Anterior cingulate cortex (tissue), 58 donors: ENCODE data around the gene ANKS1B.
A peak's percentile ranks its signal among the peaks of the same experiment; 100 is the strongest.
"Not testable (repeated sequence)": the region's sequence is repeated elsewhere in the genome, so short reads cannot be mapped to it uniquely, and the experiment has no call there.

Source experiments
- DNase-seq, 58 donors: peaks; one replicate each; lab custom pipeline; 2025; lab: John Stamatoyannopoulos, UW

ANKS1B gene

DNA sequence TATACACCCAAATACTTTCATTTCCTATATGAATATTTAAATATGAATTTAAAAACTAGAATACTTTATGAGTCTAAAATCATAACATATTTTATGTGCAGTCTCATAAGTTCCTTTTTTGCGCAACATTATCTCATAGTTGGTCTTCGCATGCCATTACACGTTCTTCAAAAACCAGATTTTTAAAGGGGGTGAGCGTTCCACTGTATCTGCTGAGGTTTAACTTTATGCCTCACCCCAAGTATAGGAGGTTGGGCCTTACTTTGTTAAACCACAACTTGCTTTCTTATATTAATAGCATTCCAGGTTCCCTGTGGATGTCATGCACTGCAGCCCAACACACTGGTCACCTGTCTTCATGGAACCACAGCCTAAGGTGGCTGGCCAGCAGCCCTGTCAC, 1221.1 kb downstream of the ANKS1B start:
- no peak for DNase-seq

DNA sequence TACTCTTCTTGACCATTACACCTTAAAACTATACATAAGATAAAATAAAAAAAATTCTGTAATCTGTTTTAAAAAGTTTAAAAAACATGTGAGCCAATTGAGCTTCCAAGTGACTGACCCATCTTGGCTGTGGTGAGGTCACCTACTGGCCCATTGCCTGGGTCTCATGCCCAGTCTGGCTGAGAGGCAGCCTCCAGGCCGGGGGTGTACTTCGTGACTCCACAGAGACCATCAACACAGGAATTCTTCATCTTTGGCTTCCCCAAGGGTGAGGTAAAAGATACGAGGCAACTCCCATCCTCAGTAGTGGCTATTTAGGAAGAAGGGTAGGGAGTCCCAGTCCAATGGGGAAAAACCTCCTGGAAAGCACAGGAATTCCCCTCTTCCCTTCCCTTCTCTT, 1226.4 kb downstream of the ANKS1B start:
- peak in 44 of 58 donors; percentile 17 to 82 (median 58) for DNase-seq

DNA sequence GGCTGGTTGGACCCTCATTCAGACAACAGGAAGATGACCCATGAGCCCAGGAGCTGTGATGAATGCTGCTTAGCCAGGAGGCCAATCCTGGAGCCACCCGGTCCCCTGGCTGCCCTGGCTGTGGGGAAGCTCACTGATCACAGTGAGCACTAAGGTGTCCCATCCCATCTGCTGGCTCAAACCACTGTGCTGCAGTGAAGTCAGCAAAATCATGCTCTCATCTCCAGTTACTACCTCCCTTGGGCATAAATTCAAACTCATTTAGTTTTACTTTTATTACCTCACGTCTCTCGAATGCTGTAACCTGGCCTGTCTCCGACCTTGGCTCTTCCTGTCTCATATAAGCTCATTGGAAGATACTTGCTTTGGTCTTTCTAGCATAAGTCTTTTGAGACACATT, 1227.3 kb downstream of the ANKS1B start:
- no peak for DNase-seq

GRCh38 chr12:98755855-98756254, 1228.9 kb downstream of the ANKS1B start:
- not testable (repeated sequence) for DNase-seq

GRCh38 chr12:98754095-98754494, 1230.6 kb downstream of the ANKS1B start:
- peak in 47 of 58 donors; percentile 16 to 88 (median 54) for DNase-seq

GRCh38 chr12:98752726-98753125, 1232.0 kb downstream of the ANKS1B start:
- peak in 7 of 58 donors; percentile 8 to 40 (median 18) for DNase-seq

GRCh38 chr12:98751580-98752115, 1233.1 kb downstream of the ANKS1B start:
- no peak for DNase-seq

DNA sequence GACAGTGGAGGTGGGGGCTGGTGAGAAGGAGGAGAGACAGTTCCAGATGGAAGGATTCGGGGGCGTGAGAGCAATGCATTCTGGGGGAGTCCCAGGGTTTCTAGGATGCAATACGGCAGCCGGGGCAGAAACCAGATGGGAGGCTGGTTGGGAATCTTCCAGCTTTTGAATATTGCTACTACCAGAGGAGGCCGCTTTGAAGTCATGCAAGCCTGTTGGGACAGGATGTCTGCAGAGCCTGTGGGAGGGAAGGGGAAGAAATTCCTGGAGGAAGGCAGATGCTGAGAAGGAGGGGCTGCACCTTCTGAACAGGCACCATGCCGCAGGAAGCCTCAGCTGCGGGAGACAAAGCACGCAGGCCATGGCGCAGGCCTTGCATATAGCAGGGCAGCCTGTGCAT, 1234.2 kb downstream of the ANKS1B start:
- DNase-seq = peak in 46 of 58 donors; percentile 22 to 86 (median 50)

GRCh38 chr12:98748463-98748862, 1236.3 kb downstream of the ANKS1B start:
- DNase-seq = no peak

DNA sequence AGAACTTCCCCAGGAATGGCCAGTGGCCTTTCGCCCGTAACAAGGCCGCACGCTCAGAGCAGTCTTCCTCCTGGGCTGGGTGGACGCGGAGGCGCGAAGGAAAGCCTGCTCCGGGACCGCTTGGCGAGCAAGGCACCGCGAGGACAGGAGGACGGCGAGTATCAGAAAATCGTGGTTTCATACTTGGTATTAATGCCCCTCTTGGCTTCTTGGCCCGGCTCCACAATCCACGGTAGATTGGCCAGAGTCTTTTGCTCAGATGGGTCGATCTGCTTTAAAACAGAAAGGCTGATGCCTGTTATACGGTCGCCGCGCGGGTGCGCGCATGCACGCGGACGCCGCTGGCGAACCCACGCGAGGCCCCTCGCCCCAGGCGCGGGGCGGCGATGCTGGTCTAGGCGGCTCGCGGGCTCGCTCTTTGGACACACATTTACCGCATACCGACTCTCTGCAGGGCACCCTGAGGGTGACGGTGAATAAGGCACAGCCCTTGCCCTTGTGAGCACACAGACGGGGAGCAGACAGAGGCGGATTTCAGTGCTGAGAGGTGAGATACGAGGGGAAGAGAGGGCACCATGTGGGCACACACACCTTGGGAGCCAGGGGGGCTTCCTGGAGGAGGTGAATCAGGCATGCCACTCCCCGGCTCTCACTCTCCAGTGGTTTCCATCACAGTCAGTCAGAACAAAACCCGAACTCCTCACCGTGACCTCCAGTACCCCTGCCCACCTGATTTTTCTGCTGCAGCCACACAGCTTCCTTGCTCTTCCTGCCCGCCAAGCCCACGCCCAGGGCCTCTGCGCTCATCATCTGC, 1239.0 kb downstream of the ANKS1B start:
- peak in 8 of 58 donors; percentile 15 to 41 (median 26) for DNase-seq

- DNase-seq = peak in 7 of 58 donors; percentile 16 to 43 (median 34)
These were observed 1240.1 kb downstream of the ANKS1B start for GRCh38 chr12:98744680-98745079.

GRCh38 chr12:98743362-98743953, 1241.3 kb downstream of the ANKS1B start:
- peak in 12 of 58 donors; percentile 13 to 43 (median 27) for DNase-seq

- peak in 3 of 58 donors; percentile 12 to 33 (median 21) for DNase-seq
These were observed 1243.0 kb downstream of the ANKS1B start for GRCh38 chr12:98741556-98742265.

DNA sequence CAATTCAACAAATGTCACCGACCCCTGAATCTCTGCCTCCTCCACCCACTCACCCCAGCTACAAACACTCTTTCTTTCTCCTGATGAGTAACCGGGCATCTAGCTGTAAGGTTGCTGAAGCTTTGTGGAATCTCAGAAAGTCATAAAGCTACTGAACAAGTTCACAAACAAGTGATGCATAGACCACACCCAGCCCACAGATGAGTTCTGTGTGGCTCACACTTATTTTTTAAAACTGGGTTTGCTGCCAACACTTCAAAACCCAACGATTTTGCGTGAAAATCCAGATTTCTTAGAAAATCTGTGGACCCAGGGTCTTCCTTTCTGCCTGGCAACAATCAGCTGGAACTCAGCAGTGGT, 1243.6 kb downstream of the ANKS1B start:
- DNase-seq = no peak

- DNase-seq = no peak
These were observed 1244.0 kb downstream of the ANKS1B start for GRCh38 chr12:98740751-98741150.

GRCh38 chr12:98738539-98738938, 1246.2 kb downstream of the ANKS1B start:
- DNase-seq = no peak

DNA sequence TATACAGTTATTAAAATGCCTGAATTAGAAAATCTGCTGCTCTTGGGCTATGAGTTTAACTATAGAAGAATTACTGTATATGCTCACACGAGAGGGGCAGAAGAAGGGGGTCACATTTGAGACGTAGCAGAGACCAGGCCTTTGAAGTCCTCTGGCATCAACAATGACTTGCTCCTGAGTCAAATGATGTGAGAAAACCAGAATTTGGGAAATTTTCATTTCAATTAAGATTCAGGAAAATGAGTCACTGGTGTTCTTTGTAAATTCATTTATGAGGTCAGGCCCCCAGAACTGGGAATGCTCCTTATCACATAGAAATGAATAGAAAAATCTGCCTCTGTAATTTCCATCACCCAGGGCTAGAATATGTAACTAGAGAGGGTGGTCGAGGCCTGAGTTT, 1246.7 kb downstream of the ANKS1B start:
- DNase-seq = no peak

GRCh38 chr12:98737322-98737712, 1247.4 kb downstream of the ANKS1B start:
- no peak for DNase-seq

- peak in 1 of 58 donors; percentile 13 for DNase-seq
These were observed 1248.1 kb downstream of the ANKS1B start for GRCh38 chr12:98736352-98737321.

DNA sequence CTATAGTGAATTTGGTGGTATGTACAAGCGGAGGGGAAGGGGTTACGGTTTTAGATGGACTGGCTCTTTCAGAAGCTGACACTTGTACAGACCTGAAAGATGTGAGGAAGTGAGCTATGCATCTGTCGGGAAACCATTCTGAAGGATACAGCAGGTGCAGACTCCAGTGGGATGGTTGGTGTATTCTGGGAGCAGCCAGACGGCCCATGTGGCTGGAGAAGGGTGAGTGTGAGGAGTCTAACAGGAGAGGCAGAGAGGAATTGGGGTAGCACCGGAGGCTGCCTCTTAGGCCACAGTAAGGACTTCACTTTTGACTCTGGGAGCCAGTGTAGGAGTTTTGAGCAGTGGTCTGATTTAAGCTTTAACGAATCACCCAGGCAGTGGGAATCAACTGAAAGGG, 1248.9 kb downstream of the ANKS1B start:
- no peak for DNase-seq
